ENCODE measurements around the gene CFAP210. TPM values are rescaled to one million over a fixed set of nuclear protein-coding genes. Genes with fewer than 3 reads are reported as not detected.
"Not testable (repeated sequence)": the region's sequence is repeated elsewhere in the genome, so short reads cannot be mapped to it uniquely, and the experiment has no call there.

The CFAP210 gene
- total RNA-seq, 1 experiment from 2014 or later, result not detected

DNA sequence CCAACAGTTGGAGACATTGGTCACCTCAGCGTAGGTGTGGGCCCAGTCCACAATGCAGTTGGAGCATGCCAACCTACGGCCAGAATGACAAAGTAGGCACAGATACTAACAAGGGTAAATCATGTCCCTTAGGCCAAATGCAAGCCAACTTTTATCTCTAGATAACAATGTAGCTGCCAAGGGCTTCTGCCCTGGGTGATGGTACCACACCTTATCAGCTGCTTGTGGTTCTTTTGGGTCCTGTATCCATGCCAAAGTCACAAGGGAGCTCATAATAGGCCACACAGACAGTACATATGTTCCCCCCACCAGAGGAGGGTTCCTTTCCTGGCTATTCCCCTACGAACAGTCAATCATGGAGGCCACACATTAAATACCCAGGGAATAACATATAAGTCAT, 19.1 kb upstream of the CFAP210 start:
- DNase-seq (ENCODE audit: low read depth), result no peak

GRCh38 chr2:169712791-169713227, 18.6 kb upstream of the CFAP210 start:
- DNase-seq (ENCODE audit: low read depth), result no peak

DNA sequence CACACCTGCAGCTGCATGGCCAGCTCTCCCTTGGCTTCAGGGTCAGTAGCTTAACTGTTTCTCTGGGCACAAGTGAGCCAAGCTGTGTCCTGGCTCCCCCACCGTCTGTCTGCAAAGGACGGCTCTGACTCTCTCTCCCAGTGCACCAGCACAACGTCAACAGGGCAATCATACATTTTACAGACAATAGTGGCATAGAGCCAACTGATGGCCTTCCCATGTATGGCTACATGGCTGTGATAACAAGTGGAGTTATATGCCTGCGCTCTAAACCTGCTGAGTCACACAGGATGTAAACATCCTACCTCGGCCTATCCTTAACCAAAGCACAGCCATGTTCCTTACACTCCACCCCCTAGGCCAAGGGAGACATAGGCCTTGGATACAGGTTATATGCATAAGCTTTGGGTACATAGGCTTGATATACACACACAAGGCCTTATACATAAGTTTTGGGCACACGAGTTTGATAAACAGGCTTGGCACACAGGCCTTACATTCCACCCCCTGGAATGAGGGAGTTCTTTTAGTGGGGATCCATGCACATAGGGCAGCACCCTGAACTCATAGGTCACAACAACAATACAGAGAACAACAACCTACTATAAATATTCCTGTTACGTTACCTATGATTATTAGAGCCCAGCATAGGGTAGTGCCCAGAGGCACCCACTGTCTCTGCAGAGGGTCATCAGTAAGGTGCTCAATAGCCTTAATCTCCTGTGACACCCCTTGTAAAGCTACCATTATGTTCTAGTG, 17.7 kb upstream of the CFAP210 start:
- no peak for DNase-seq (ENCODE audit: low read depth)

GRCh38 chr2:169709981-169710380, 15.8 kb upstream of the CFAP210 start:
- no peak for DNase-seq (ENCODE audit: low read depth)

- no peak for DNase-seq (ENCODE audit: low read depth)
Measured at GRCh38 chr2:169709331-169709730, 15.1 kb upstream of the CFAP210 start.

- DNase-seq (ENCODE audit: low read depth), result no peak
Measured at GRCh38 chr2:169707626-169708025, 13.4 kb upstream of the CFAP210 start.

GRCh38 chr2:169705927-169706326, 11.7 kb upstream of the CFAP210 start:
- DNase-seq (ENCODE audit: low read depth), result no peak

- no peak for DNase-seq (ENCODE audit: low read depth)
Measured at GRCh38 chr2:169704160-169704708, 10.0 kb upstream of the CFAP210 start.

GRCh38 chr2:169702996-169703395, 8.8 kb upstream of the CFAP210 start:
- DNase-seq (ENCODE audit: low read depth), result no peak

DNA sequence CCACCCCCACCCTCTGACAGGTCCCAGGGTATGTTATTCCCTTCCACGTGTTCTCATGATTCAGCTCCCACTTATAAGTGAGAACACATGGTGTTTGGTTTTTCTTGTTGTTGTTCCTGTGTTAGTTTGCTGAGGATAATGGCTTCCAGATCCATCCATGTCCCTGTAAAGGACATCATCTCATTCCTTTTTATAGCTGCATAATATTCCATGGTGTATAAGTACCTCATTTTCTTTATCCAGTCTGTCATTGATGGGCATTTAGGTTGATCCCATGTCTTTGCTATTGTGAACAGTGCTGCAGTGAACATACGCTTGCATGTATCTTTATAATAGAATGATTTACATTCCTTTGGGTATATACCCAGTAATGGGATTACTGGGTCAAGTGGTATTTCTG, 5.0 kb upstream of the CFAP210 start:
- DNase-seq (ENCODE audit: low read depth), result not testable (repeated sequence)

- DNase-seq (ENCODE audit: low read depth), result no peak
Measured at GRCh38 chr2:169696381-169696780, 2.2 kb upstream of the CFAP210 start.

DNA sequence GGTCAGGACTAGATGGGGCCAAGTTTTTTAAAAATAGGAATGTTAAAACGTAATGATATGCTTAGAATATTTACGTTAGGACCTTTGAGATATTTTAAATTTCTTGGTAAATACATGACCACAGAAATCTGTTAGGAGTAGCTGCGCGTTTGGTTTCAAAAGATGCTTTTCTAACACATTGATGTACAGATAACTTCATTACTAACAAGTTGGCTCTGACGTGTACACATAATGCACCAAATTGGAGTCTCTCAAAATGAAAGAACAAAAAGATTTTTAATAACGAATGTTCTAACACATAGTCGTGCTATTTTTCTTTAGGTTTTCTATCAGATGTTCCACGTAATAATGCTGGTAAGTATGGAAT, 672 bp upstream of the CFAP210 start:
- DNase-seq (ENCODE audit: low read depth), result no peak

GRCh38 chr2:169693360-169693759, 845 bp downstream of the CFAP210 start:
- no peak for DNase-seq (ENCODE audit: low read depth)

DNA sequence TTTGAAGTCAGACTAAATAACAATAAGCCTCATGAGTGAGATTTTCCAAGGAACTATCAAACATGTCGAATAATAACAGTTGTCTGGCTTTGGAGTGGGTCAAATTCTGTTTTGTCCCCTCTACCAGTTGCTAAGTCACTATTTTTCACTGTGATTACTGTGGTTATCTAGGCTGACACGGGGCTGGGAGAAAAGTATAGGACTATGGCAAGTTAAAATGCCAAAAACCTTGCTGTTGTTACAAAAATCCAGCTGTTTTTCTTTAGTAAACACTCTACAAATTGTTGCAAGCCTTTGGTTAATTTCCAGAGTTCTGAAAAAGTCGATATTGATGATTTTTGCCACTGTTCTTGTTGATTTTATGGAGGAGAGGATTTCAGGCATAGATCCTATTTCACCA, 1.5 kb downstream of the CFAP210 start:
- no peak for DNase-seq (ENCODE audit: low read depth)

DNA sequence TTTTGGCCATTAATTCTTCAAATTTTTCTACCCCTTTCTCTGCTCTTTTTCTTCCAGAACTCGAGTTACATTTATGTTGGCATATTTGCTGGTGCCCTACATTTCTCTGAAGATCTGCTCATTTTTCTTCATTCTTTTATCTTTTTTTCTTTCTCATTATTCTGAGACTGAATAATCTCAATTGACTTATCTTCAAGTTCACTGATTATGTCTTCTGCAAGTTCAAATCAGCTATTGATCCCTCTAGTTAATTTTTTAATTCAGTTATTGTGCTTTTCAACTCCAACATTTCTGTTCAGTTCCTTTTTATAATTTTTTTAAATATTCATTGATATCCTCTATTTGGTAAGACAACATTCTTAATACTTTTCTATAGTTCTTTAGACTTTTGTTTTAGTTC, 3.2 kb downstream of the CFAP210 start:
- DNase-seq (ENCODE audit: low read depth), result no peak

DNA sequence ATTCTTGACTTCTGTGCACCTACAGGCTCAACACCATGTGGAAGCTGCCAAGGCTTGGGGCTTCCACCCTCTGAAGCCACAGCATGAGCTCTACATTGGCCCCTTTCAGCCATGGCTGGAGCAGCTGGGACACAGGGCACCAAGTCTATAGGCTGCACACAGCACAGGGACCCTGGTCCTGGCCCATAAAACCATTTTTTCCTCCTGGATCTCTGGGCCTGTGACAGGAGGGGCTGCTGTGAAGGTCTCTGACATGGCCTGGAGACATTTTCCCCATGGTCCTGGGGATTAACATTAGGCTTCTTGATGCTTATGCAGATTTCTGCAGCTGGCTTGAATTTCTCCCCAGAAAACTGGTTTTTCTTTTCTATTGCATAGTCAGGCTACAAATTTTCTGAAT, 6.3 kb downstream of the CFAP210 start:
- DNase-seq (ENCODE audit: low read depth), result not testable (repeated sequence)

GRCh38 chr2:169686825-169687224, 7.4 kb downstream of the CFAP210 start:
- not testable (repeated sequence) for DNase-seq (ENCODE audit: low read depth)

- not testable (repeated sequence) for DNase-seq (ENCODE audit: low read depth)
Measured at GRCh38 chr2:169684712-169685111, 9.5 kb downstream of the CFAP210 start.

- DNase-seq (ENCODE audit: low read depth), result no peak
Measured at GRCh38 chr2:169684135-169684565, 10.1 kb downstream of the CFAP210 start.

GRCh38 chr2:169683425-169684134, 10.6 kb downstream of the CFAP210 start:
- DNase-seq (ENCODE audit: low read depth), result no peak

GRCh38 chr2:169683054-169683424, 11.2 kb downstream of the CFAP210 start:
- DNase-seq (ENCODE audit: low read depth), result peak; percentile 7

DNA sequence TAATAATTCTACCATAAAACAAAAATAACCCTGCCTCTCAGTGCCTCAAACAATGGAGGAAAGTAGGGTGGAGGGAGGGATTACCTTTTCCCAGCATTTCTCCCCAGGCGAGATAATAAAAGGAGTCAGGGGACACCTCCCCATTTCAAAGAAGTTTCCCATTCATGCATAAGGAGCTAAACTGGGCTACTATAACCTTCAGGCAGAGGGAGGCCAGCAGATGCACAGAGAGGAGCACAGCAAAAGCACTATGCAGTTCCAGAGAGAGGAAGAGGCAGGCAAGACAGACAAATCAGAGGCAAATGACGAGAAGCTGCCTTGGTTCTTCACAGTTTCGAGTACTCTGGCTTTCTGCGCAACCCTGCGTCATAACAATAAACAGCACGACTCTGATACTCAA, 17.4 kb downstream of the CFAP210 start:
- DNase-seq (ENCODE audit: low read depth), result no peak

DNA sequence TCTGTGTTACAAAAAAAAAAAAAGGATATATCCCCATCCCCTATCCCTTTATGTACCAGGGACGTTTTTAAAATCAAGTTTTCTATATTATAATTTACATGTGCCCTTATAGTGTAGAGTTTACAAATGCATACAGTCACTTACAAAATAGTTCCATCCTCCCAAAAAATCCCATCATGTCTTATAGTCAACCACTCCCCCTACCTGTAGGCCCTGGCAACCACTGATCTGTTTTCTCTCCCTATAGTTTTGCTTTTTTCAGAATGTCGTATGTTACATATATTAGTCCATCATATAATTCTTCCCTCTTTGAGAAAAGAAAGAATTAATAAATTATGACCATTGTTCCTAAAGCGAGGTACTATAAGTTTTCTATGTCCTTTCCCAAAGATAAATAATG, 17.8 kb downstream of the CFAP210 start:
- DNase-seq (ENCODE audit: low read depth), result no peak
